GM12891 (cell line): Measurements from ENCODE around the gene FHOD1.

Source experiments
- DNase-seq: peaks from one replicate; pipeline ENCODE4 v3.0.0; 2011; ENCODE audit warnings: low spot score; ENCODE audit not compliant: insufficient read length
- FAIRE-seq: peaks from 2 replicates; lab custom pipeline; 2011; peaks lifted over from hg19 to GRCh38; lab: Jason Lieb, UNC
- PAX5 ChIP-seq: IDR thresholded peaks from 2 replicates; pipeline ENCODE4 v1.6.1; 2011; ENCODE audit warnings: low read length, moderate library complexity, mild to moderate bottlenecking; ENCODE audit not compliant: insufficient read depth, severe bottlenecking
- POLR2A ChIP-seq: IDR thresholded peaks from 2 replicates; pipeline ENCODE4 v1.6.1; 2011; ENCODE audit warnings: low read depth, low read length, control low read depth
- POLR2AphosphoS5 ChIP-seq: IDR thresholded peaks from 2 replicates; pipeline ENCODE4 v1.6.1; 2011; ENCODE audit warnings: low read depth, low read length, control low read depth
- POU2F2 ChIP-seq: IDR thresholded peaks from 2 replicates; pipeline ENCODE4 v1.6.1; 2011; ENCODE audit warnings: low read depth, mild to moderate bottlenecking, control low read depth, low read length, moderate library complexity
- SPI1 ChIP-seq: IDR thresholded peaks from 2 replicates; pipeline ENCODE4 v1.6.1; 2011; ENCODE audit warnings: low read depth, low read length, control low read depth
- TAF1 ChIP-seq: IDR thresholded peaks from 2 replicates; pipeline ENCODE4 v1.6.1; 2011; ENCODE audit warnings: low read depth, low read length, control low read depth

FHOD1 gene

GRCh38 chr16:67277999-67278772 lies 30.9 kb upstream of the FHOD1 start:
- no peak for TF ChIP-seq PAX5
- TF ChIP-seq POLR2A = no peak
- no peak for TF ChIP-seq TAF1
- no peak for TF ChIP-seq SPI1
- TF ChIP-seq POU2F2 = no peak
- no peak for TF ChIP-seq POLR2AphosphoS5
- FAIRE-seq = no peak

DNA sequence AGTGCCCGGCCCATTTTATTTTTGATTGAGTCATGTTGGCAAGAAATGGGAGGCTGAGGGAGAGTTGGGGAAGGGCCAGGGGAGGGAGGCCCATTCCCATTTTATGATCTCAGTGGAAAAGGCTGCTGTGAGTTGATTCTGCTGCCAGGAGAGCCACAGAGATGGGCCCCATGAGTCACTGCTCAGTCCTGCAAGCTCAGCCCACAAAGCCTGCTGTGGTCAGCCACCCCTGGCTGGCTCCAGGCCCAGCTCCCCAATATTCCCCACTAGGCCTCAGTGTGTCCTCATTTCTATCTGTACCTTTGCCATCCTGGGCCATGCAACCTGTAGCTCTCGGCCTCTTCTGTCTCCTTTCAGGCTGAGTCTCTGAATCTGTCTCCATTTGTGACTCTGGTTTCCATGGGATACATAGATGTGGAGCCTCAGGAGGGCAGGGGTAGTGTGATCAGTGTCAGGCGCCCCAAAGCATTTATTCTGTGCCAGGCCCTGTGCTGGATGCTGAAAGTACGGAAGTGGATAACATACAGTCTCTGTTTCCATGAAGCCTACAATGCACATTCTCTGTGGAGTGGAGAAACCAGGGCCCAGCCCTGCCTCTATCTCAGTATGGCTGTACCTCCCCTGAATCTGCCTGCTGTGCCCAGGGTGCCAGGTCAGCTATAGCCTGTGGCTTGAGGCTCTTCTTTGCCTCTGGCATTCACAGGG lies 30.2 kb upstream of the FHOD1 start:
- FAIRE-seq (no peak), DNase-seq (no peak)
- no peak for TF ChIP-seq SPI1
- TF ChIP-seq POU2F2 = no peak
- TF ChIP-seq PAX5 = no peak
- no peak for TF ChIP-seq POLR2AphosphoS5

More at GRCh38 chr16:67277999-67278772, 30.9 kb upstream of the FHOD1 start:
- no peak for DNase-seq

DNA sequence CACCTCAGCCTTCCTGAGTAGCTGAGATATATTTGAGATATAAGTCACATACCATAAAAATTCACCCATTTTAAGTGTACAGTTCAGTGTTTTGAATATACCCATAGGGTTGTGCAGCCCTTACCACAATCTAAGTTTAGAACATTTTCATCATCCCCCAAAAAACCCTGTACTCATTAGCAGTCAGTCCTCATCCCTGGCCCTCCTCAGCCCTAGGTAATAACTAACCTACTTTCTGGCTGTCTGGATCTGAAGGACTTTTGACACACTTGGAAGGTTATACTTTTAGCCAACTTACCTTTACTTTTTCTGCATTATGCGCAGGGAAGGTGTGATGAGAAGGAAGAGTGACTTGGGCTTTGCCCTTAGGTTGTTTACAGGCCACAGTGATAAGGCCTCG lies 28.0 kb upstream of the FHOD1 start:
- DNase-seq (no peak), FAIRE-seq (no peak)
- no peak for TF ChIP-seq POLR2A
- no peak for TF ChIP-seq PAX5
- no peak for TF ChIP-seq POLR2AphosphoS5
- TF ChIP-seq SPI1 = no peak
- TF ChIP-seq POU2F2 = no peak
- no peak for TF ChIP-seq TAF1

- no peak for TF ChIP-seq POLR2A
- no peak for TF ChIP-seq PAX5
- no peak for TF ChIP-seq POU2F2
- no peak for TF ChIP-seq SPI1
- no peak for TF ChIP-seq TAF1
- no peak for TF ChIP-seq POLR2AphosphoS5
- FAIRE-seq (no peak), DNase-seq (no peak)
Measured at GRCh38 chr16:67271446-67271845, 24.2 kb upstream of the FHOD1 start.

GRCh38 chr16:67270931-67271338 lies 23.7 kb upstream of the FHOD1 start:
- FAIRE-seq (no peak), DNase-seq (no peak)
- no peak for TF ChIP-seq POLR2A
- TF ChIP-seq TAF1 = no peak
- TF ChIP-seq POU2F2 = no peak
- TF ChIP-seq SPI1 = no peak
- no peak for TF ChIP-seq PAX5
- no peak for TF ChIP-seq POLR2AphosphoS5

GRCh38 chr16:67269766-67270165 lies 22.5 kb upstream of the FHOD1 start:
- DNase-seq = no peak
- TF ChIP-seq SPI1 (no peak), POU2F2 (no peak), PAX5 (no peak), POLR2AphosphoS5 (no peak), TAF1 (no peak), POLR2A (no peak)
- no peak for FAIRE-seq

DNA sequence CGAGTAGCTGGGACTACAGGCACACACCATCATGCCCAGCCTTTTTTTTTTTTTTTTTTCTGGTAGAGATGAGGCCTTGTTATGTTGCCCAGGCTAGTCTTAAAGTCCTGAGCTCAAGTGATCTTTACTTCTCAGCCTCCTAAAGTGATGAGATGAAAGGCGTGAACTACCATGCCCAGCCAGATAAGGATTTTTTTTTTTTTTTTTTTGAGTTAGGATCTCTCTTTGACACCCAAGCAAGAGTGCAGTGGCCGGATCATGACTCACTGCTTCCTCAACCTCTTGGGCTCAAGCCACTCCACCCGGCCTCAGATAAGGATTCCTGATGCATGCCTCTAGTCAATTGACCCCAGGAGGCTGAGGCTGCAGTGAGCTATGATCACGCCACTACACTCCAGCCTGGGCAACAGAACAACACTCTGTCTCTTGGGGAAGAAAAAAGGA lies 20.9 kb upstream of the FHOD1 start:
- TF ChIP-seq POLR2AphosphoS5 (no peak), POLR2A (no peak), POU2F2 (no peak), TAF1 (no peak), PAX5 (no peak), SPI1 (no peak)
- DNase-seq = no peak
- FAIRE-seq = no peak

DNA sequence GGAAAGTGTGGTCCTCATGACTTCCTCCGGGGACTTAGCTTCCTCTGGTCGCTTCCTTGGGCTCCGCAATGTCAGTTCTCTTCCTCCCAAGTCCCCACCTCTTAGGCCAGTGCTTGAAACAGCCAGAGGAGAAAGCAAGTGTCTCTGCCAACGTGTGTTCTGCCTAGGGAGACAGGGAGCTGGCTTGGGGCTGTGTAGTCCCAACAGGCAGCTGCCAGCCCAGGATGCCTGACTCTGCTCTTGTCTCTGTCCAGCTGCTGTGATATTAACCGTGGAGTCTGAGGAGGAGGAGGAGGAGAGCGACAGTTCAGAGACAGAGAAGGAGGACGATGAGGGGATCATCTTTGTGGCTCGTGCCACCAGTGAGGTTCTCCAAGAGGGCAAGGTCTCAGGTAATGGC lies 18.6 kb upstream of the FHOD1 start:
- DNase-seq = no peak
- no peak for TF ChIP-seq POLR2AphosphoS5
- TF ChIP-seq SPI1 = no peak
- TF ChIP-seq PAX5 = no peak
- TF ChIP-seq TAF1 = no peak
- TF ChIP-seq POU2F2 = no peak
- no peak for TF ChIP-seq POLR2A
- no peak for FAIRE-seq

GRCh38 chr16:67264866-67265265 lies 17.6 kb upstream of the FHOD1 start:
- FAIRE-seq (no peak), DNase-seq (no peak)
- no peak for TF ChIP-seq SPI1
- TF ChIP-seq POU2F2 = no peak
- TF ChIP-seq POLR2A = no peak
- TF ChIP-seq POLR2AphosphoS5 = no peak
- no peak for TF ChIP-seq TAF1
- TF ChIP-seq PAX5 = no peak
